GM21528 (cell line): ENCODE measurements around the gene CHIC2.

ENCODE experiments used
- ATAC-seq: cut with Tn5 transposase; IDR thresholded peaks from one replicate; pipeline ENCODE4 v1.9.1; 2021; ENCODE audit warnings: mild to moderate bottlenecking, moderate library complexity; ENCODE audit not compliant: unreplicated experiment, low FRiP score

Gene CHIC2

GRCh38 chr4:54015423-54016030 lies 48.9 kb downstream of the CHIC2 start:
- no peak for ATAC-seq

- ATAC-seq = no peak
Measured at GRCh38 chr4:54014666-54015160, 49.7 kb downstream of the CHIC2 start.

- no peak for ATAC-seq
Measured at GRCh38 chr4:54011201-54011600, 53.2 kb downstream of the CHIC2 start.

- ATAC-seq = no peak
Measured at GRCh38 chr4:54006755-54007154, 57.6 kb downstream of the CHIC2 start.

- ATAC-seq = no peak
Measured at GRCh38 chr4:54005475-54005874, 58.9 kb downstream of the CHIC2 start.

- no peak for ATAC-seq
Measured at GRCh38 chr4:54004463-54004862, 59.9 kb downstream of the CHIC2 start.

GRCh38 chr4:54001668-54002365 lies 62.6 kb downstream of the CHIC2 start:
- no peak for ATAC-seq

- no peak for ATAC-seq
Measured at GRCh38 chr4:53997898-53998297, 66.5 kb downstream of the CHIC2 start.

GRCh38 chr4:53994382-53995102 lies 69.9 kb downstream of the CHIC2 start:
- ATAC-seq = no peak

GRCh38 chr4:53992785-53993184 lies 71.6 kb downstream of the CHIC2 start:
- ATAC-seq = no peak

GRCh38 chr4:53991821-53992220 lies 72.6 kb downstream of the CHIC2 start:
- no peak for ATAC-seq

GRCh38 chr4:53990641-53991040 lies 73.8 kb downstream of the CHIC2 start:
- no peak for ATAC-seq

GRCh38 chr4:53987761-53988171 lies 76.6 kb downstream of the CHIC2 start:
- no peak for ATAC-seq

- no peak for ATAC-seq
Measured at GRCh38 chr4:53986062-53986461, 78.3 kb downstream of the CHIC2 start.

GRCh38 chr4:53981567-53981966 lies 82.8 kb downstream of the CHIC2 start:
- no peak for ATAC-seq

- no peak for ATAC-seq
Measured at GRCh38 chr4:53981066-53981465, 83.3 kb downstream of the CHIC2 start.

- no peak for ATAC-seq
Measured at GRCh38 chr4:53974561-53974960, 89.8 kb downstream of the CHIC2 start.

- ATAC-seq = no peak
Measured at GRCh38 chr4:53967986-53968385, 96.4 kb downstream of the CHIC2 start.

- no peak for ATAC-seq
Measured at GRCh38 chr4:53963781-53964180, 100.6 kb downstream of the CHIC2 start.

- no peak for ATAC-seq
Measured at GRCh38 chr4:53963336-53963735, 101.1 kb downstream of the CHIC2 start.

- no peak for ATAC-seq
Measured at GRCh38 chr4:53962516-53963225, 101.7 kb downstream of the CHIC2 start.
